NCI-H446 (cell line): Measurements from ENCODE around the gene EDAR.

Experiments
- DNase-seq, 2 experiments: peaks; one replicate each; lab custom pipeline; 2025; lab: John Stamatoyannopoulos, UW

The EDAR gene

DNA sequence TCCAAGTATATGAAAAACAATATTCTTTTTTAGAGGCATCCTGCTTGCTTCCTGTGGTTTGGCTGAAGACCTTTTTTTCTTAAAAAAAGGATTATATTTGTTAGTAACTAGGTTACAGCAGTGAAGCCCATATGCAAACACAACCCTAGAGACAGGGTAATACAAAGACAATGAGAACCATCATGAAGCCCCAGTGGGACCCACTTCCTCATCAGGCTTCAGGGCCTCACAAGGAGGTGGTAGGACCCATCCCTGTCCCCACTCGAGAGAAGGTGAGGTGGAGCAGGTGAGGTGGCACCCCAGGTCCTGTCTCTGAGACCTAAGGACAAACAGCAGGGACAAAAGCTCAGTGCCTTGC, 80.3 kb downstream of the EDAR start:
- DNase-seq, result no peak

DNA sequence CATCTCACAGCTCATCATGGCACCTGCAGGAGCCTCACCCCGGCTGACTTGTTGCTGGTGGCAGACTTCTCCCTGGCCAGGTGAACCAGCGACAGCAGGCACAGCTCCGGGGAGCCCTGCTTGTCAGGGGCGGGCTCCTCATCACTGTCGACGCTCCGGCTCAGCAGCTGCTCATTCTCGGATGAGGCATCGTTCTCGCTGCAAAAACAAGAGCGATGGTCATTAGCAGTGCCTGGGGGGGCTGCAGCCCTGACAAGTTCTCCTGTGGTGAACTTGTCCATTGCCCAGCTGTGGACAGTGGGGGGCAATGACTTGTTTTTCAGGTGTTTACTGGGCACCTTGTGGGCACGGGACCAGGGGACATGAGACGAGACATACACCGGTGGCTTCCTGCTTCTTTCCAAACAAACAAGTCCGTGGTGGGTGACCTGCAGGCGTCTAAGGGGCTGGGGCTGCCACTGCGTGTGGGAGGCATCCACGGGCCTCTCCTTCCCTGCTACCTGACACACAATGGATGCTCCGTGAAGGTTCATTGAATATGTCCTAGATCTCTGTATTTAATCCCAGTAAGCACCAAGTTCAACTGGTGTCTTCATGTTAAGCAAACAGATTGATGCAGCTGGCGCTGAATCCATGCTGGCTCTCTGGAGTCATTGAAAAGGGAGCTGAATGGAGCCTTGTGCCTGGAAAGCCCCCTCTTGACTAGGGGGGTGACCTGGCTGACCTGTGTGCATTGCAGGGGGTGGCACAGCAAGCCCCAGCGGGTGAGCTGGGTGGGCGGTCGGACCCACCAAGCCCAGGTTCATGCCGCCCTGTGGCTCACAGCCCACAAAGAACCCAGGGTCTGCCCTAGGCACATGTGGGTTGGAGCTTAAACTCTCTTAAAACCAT, 81.0 kb downstream of the EDAR start:
- DNase-seq, result no peak

DNA sequence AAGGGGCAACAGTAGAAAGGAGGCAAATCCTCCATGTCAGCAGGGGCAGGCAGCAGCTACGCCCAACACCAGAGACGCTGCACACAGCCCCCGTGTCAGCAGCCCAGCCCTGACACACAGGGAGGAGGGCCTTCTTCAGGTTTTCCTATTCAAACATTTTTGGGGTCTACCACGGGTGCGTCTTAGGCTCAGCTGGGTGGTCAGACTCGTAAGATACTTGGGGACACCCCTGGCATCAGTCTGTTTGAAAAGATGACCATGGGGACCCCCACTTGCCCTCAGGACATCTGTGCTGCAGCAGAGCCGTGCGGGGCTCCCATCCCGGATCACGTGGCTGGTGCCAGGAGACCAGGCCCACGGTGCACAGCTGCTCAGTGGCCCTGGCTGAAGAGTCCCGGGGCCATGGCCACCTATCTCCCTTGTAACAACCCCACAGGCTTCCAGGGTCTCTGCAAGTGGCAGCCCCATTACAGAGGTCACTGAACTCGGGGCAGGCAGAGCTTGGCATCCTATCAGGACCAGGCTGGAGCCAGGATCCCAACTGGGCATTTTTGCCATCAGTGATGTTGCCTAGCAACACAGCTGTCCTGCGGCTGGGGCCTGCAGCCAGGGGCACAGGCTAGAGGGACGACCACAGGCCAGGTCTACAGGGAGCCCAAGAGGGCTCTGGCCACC, 82.5 kb downstream of the EDAR start:
- no peak for DNase-seq

DNA sequence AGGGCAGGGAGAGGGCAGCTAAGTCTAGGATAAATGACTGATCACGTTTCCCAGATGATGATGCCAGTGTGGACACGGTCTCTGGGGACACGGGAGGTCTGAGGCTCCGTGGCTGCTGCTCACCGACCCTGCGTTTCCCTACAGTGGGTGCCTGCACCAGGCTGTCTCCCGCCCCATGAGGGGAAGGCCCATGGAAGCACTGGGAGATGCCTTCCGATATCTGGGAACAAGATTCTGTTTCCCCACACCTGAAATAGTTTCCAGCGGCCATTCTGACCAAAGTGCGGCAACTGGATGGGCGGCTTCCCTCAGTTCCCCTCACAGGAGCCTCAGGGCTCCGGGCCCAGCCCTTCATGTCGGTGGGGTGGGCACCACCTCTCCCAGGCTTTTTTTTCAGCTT, 83.1 kb downstream of the EDAR start:
- no peak for DNase-seq

DNA sequence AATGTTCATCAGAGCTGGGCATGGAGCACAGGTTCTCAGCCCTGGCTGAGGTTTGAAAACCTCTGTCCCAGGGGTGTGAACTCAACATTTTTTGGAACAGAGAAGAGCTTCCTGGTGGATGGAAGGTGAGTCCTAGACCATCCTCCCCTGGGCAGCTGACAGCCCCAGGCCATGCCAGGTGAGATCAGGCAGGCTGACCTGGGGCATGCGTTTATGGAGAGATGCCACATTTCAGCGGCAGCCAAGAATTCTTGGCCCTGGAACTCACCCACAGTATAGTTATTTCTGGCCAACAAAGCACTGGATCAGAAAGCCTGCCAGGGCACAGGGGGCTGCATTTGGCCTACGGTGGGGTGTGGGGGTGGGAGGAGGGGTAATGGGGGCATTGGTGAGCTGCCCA, 83.8 kb downstream of the EDAR start:
- DNase-seq, result no peak

DNA sequence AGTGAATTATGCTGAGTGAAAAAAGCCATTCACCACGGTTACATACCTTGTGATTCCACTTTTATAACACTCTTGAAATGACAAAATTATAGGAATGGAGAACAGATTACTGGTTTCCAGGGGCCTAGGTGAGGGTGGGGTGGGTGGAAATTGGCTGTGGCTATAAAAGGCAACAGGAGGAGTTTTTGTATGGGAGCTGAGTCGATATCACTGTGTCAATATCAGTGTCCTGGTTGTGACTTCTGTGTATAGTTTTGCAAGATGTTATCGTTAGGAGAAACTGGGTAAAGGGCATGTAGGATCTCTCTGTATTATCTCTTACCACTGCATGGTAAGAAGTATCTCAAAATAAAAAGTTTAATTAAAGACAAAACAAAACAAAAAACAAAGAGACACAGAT, 84.3 kb downstream of the EDAR start:
- DNase-seq, result no peak

DNA sequence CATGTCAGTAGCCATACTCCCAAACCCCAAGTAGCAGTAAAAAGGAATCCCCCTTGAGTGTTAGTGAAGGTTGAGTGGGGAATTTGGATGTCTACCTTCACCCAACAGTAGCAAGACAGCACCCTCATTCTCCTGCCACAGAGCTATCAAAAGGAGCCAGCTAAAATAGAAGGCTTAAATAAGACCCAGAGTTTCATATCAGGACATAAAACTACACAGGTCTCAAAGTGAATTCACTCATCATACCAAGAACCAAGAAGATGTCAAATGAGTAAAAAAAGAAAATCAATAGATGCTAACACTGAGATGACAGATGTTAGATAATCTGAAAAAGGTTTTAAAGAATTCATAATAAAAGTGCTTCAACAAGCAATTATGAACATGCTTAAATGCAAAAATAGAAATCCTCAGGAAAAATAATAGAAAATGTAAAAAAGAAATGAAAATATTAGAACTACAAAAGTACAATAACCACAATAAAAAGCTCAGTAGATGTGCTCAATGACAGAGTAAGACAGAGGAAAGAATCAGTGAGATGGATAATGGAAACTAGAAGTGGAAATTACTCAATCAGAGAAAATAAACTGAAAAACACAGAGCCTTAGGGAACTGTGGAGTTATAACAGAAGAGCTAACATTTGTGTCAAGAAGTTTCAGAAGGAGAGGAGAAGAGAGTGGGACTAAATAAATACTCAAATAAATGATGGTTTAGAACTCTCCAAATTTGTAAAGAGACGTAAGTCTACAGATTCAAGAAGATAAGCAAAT, 90.5 kb downstream of the EDAR start:
- DNase-seq, result no peak

DNA sequence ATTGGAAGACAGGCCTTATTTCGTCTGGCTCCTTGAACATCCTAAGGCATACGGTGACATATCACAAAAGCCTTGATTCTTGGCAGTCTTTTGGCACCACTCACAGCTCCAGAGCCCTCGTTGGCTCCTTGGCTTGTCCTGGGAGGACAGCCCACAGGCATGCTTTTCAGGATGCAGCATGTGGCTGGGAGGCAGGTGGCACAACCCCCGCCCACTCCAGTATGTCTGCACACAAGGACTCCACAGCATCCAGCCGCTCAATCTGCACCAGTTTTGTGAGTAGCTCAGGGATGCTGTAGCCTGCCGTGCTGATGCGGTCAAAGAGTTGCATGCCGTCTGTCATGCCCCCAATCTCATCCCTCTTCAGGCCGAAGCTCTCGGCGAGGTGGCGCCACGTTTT, 92.3 kb downstream of the EDAR start:
- DNase-seq, result no peak

DNA sequence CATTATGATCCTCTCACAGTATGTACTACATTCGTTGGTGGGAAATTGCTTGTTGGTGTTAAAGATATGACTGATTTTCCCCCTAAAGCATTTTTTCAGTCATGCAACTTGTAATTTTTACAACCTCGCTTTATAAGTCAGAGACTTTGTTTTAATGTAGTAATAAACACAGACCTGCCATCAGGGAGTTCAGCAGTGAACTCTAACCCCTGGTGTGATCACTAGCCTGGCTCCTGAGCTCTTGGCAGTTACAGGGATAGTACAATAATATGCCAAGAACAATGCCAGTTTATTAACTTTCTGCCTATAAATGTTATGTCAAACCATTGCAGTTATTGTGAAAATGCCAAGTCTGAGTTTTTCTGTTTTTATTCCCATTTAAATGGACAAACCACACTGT, 93.8 kb downstream of the EDAR start:
- DNase-seq, result no peak

DNA sequence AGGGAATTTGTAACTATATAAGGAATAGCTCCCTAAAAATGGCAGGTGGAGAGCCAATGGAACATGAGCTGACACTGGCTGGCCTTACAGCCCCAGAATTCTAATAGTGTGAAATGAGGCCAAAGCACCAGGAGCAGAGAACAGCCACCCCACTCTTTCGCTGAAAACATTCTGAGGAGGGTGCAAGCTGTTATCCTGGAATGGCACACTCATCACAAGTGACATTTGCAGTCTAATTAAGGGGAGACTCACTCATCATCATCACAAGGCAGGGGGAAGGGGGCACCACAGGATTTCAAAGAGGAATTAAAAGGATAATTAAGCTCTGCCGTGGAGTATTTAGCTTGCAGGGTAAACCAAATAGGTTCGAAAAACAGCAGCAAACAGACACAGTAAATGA, 94.3 kb downstream of the EDAR start:
- no peak for DNase-seq

DNA sequence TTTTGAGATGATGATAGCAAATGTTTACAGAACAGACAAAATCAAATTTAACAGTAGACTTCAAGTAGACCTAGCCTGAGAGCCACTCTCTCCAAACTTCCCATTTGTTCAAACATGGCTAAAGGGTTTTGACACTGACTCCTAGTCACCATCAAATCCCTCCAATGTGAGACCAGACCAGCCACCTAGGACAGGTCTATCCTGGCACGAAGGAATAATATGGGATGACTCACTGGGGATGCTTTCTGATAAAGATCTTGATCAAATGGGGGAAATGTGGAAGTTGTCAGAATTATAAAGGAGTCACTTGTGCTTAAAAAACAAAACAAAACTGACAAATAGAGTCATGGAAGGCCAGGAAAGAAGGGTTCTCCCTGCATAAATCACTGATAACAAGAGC, 95.7 kb downstream of the EDAR start:
- no peak for DNase-seq

DNA sequence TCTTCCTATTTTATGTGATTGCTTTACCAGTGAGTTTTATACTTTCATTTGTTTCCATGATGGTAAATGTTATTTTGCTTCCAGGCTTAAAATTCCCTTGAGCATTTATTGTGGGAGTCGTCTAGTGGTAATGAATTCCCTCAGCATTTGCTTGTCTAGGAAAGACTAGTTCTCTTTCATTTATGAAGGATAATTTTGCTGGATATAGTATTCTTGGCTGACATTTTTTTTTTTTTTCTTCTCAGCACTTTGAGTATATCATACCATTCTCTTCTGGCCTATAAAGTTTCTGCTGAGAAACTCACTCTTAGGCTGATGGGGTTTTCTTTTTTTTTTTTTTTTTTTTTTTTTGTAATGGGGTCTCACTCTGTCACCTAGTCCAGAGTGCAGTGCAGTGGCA, 99.1 kb downstream of the EDAR start:
- DNase-seq, result no peak

DNA sequence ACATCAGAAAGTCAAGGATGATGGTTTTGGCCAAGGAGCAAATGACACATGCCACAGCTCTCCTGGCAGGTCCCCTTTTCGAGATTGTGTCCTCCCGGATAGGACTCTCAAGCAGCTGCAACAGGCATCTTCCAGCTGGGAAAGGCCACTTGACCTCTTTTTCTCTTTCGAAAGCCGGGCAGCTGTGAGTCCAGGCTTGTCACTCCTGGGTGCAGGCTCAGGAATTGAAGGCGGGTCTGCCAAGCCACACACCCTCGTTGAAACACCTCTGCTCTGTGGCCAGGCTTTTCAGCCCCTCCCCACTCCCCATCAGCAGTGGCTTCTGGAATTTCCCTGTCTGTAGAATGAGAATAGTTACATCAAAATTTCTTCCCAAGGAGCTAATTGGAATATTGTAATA, 104.4 kb downstream of the EDAR start:
- no peak for DNase-seq

DNA sequence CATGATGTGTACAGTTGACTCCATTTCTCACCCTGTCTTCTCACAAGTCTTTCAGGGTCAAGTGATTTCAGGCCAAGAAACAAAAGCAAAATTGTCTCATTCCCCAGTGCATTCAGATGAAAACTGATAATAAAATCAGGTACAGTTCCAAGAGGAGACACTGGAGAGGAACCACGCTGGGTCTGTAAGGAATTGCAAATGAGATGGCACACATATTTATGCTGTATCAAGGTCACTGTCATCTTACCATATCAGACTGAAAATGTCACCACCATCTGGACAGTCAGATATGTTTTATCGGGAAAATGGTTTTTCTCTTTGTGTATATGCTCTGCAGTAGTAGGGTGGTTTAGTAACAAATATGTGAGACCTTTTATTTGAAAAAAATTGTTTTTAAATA, 110.7 kb downstream of the EDAR start:
- no peak for DNase-seq

DNA sequence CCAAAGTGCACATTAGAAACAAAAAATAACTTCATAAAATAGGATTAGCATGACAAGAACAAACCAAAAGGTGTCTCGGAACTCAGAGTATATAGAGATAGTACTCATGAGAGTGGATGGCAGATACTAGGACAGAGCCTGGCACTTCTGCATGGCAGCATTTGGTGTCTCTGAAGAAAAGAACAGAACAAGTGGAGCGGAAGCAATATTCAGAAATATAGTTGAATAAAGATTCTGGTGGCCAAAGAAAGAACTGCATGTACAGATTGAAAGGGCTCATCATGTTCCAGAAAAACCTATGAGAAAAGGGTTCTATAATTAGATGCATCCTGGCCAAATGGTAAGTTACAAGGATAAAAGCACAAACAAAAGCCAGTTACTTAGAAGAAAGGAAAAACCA, 111.5 kb downstream of the EDAR start:
- DNase-seq, result peak in 1 of 2 experiments; percentile 5

DNA sequence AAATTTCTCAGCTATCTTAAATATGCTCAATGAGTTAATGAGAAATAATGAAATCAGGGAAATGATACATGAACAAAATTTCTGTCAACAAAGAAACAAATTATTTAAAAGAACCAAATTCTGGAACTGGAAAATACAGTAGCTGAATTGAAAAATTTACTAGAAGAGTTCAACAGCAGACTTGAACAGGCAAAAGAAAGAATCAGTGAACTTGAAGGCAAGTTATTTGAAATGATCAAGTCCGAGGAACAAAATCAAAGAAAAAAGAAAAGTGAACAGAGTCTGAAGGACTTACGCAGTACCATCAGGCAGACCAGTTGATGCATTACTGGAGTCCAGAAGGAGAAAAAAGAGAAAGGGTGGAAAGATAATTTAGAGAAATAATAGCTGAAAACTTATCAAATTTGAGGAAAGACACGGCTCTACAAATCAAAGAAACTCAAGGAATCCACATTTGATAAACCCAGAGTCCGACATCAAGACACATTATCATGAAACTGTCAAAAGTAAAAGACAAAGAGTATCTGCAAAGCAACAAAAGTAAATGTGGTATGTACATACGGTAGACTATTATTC, 118.9 kb downstream of the EDAR start:
- no peak for DNase-seq

DNA sequence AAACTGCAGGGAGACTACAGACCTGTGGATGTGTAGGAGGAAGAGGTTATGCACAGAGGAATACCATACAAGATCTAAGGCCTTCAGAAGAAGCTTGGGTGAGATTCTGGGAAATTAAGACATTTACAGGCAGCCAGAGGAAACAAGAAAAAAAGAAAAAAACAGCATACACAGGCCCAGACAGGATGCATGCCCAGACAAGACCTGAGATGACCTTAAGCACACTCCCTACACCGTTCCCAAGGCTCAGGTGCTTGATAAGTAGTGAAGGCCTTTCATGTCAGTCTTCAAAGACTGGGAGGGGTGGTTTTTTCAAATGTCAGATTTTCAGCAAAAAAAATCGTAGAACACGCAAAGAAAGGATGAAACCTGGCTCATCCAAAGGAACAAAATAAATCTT, 119.5 kb downstream of the EDAR start:
- DNase-seq, result no peak

DNA sequence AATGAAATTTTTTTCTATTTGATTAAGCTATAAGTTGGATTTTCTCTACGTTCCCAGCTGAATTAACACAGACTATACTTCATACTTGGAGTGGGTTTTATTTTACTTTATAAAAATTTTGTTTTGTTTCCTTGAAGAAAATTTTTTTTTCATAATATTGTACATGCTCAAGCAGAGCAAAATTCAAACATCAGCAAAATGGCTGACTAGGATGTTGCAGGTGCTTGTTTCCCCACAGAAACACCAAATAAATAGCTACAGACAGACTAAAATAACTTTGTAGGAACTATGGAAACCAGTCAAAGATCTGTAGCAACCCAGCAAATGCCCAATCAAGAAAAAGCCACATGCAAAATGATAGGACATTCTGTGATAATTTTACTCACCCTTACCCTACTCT, 120.1 kb downstream of the EDAR start:
- DNase-seq, result no peak

DNA sequence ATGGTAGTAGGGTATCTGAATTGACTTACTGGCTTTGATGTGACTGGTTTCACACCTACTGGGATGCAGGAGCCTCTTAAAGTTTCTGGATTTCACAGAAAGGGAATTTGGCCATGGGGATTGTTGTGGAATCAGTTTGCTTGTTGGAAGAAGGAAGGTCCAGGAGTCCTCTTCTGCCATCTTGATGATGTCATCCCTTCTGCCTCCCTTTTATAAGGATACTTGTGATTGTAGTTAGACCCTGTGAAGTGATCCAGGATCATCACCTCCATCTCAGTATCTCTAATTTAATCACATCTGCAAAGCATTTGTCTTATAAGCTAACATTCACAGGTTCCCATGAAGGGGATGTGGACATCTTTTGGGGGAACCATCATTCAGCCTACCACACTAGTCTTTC, 123.0 kb downstream of the EDAR start:
- no peak for DNase-seq

DNA sequence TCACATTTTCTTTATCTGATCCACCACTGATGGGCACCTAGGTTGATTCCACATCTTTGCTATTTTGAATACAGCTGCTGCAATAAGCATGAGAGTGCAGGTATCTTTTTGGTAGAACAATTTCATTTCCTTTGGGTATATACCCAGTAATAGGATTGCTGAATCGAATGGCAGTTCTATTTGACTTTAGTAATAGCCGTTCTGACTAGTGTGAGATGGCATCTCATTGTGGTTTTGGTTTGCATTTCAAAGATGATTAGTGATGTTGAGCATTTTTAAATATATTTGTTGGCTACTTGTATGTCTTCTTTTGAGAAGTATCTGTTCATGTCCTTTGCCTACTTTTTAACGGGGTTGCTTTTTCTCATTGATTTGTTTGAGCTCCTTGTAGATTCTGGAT, 130.1 kb downstream of the EDAR start:
- no peak for DNase-seq

DNA sequence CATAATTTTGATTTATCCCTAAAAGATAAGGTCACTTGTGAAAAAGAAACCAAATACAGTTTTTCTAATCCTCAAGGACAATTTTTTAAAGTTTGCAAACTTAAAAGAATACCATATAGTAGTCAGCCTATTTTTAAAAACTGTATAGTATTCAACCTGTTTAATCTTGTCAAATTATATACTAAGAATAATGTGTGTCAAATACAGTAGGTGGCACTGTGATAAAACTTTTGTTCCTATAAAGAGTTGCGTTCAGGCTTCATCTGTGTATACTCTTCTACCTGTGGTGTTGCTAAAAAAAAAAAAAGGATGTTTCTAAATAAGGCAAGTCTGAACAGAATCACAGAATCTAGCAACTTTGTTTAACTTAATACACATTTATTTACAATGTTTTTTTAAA, 133.8 kb downstream of the EDAR start:
- DNase-seq, result peak in 1 of 2 experiments; percentile 11

DNA sequence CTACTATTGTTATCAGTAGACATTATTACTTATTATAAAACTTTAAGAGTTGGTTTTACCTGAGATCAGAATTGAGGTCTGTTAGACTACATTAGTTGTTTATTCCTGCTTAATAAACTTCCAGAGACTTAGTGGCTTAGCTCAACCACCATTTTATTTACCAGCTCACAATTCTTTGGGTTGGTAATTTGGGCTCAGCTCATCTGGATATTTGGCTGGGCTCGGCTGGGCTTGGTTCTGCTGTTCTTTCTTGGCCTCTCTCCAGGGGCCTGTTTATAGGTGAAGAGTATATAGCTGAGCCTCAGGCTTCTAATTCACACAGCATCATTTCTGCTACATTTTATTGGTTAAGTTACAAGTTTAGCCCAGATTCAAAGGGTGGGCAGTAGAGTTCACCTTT, 134.5 kb downstream of the EDAR start:
- DNase-seq, result no peak

DNA sequence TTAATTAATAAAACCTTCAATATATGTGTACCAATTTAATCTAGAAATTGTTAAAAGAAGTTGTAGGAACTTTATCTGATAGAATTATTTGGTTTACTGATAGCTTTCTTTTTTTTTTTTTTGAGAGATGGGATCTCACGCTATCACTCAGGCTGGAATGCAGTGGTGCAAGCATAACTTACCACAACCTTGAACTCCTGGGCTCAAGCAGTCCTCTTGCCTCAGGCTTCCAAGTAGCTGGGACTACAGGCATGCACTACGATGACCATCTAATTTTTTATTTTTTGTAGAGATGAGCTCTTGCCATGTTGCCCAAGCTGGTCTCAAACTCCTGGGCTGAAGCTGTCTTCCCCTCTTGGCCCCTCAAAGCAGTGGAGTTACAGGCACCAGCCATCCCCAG, 135.6 kb downstream of the EDAR start:
- DNase-seq, result no peak
